H1 (cell line): Measurements from ENCODE around the gene TPRX1. TPM values are rescaled to one million over a fixed set of nuclear protein-coding genes. Genes with fewer than 3 reads are reported as not detected.
"Not testable (repeated sequence)": the region's sequence is repeated elsewhere in the genome, so short reads cannot be mapped to it uniquely, and the experiment has no call there.

Source experiments
- CTCF ChIA-PET: fragments of 300-600 bp; sonication (Branson Sonifier 250); formaldehyde crosslinking; loops from one replicate; lab custom pipeline; 2021; ENCODE audit not compliant: partially characterized antibody; lab: Charles Lee
- POLR2A ChIA-PET: fragments of 300-600 bp; sonication (Branson Sonifier 250); formaldehyde crosslinking; loops from one replicate; lab custom pipeline; 2021; ENCODE audit warnings: inconsistent platforms; ENCODE audit not compliant: partially characterized antibody; lab: Charles Lee
- DNase-seq, 2 experiments: peaks; one replicate each; pipeline versions ENCODE4 v3.0.0 to v3.0.0-alpha.2; 2010 to 2022; ENCODE audit warnings: low spot score in 2 of 2, low read depth in 1 of 2, mixed read lengths in 1 of 2
- FAIRE-seq: peaks from 2 replicates; lab custom pipeline; 2011; peaks lifted over from hg19 to GRCh38; lab: Jason Lieb, UNC
- H2AFZ ChIP-seq: 2 replicates; pipeline ENCODE4 v1.8.1; 2012; ENCODE audit warnings: low read length, inconsistent platforms
- H2AK5ac ChIP-seq: 2 replicates; pipeline ENCODE4 v1.6.1; 2013; ENCODE audit warnings: low read depth, low read length
- H2BK120ac ChIP-seq: replicated peaks from 2 replicates; pipeline ENCODE3; 2013; ENCODE audit warnings: low read depth, low read length, inconsistent platforms
- H2BK12ac ChIP-seq: 2 replicates; pipeline ENCODE4 v1.6.1; 2013; ENCODE audit warnings: low read depth, low read length
- H2BK15ac ChIP-seq: 2 replicates; pipeline ENCODE4 v1.6.1; 2013; ENCODE audit warnings: low read length
- H2BK20ac ChIP-seq: 2 replicates; pipeline ENCODE4 v1.6.1; 2013; ENCODE audit warnings: low read length
- H2BK5ac ChIP-seq: 2 replicates; pipeline ENCODE4 v1.6.1; 2013; ENCODE audit warnings: low read depth, low read length
- H3K14ac ChIP-seq: 2 replicates; pipeline ENCODE4 v1.6.1; 2013; ENCODE audit warnings: inconsistent platforms; ENCODE audit not compliant: insufficient read length
- H3K18ac ChIP-seq: 2 replicates; pipeline ENCODE4 v1.6.1; 2013; ENCODE audit warnings: low read length; ENCODE audit errors: extremely low read depth
- H3K23ac ChIP-seq: 2 replicates; pipeline ENCODE4 v1.6.1; 2013; ENCODE audit warnings: inconsistent platforms; ENCODE audit not compliant: insufficient read length
- H3K23me2 ChIP-seq: 2 replicates; pipeline ENCODE4 v1.6.1; 2013; ENCODE audit warnings: low read depth, low read length
- H3K27ac ChIP-seq: 2 replicates; pipeline ENCODE4 v1.6.1; 2011; ENCODE audit warnings: low read depth, low read length, inconsistent platforms
- H3K27me3 ChIP-seq, 4 experiments: replicated peaks in 1 of 4; 1 replicate in 1 of 4; 2 replicates in 3 of 4; pipeline versions ENCODE4 v1.6.1 to v1.8.1; 2011 to 2013; ENCODE audit warnings: low read length in 3 of 4, mild to moderate bottlenecking in 3 of 4, inconsistent platforms in 2 of 4, mixed read lengths in 2 of 4, moderate library complexity in 1 of 4; ENCODE audit not compliant: control insufficient read depth in 3 of 4, insufficient read depth in 3 of 4; ENCODE audit errors: extremely low read depth in 1 of 4
- H3K36me3 ChIP-seq, 4 experiments: 2 replicates each; pipeline versions ENCODE4 v1.6.1 to v1.8.1; 2011 to 2013; ENCODE audit warnings: mild to moderate bottlenecking in 4 of 4, low read length in 3 of 4, moderate library complexity in 2 of 4, control low read depth in 1 of 4, inconsistent platforms in 1 of 4; ENCODE audit not compliant: insufficient read depth in 4 of 4, control insufficient read depth in 2 of 4
- H3K4ac ChIP-seq: replicated peaks from 2 replicates; pipeline ENCODE3; 2013; ENCODE audit warnings: low read length, low read depth, mixed read lengths, inconsistent platforms; ENCODE audit not compliant: insufficient read length
- H3K4me1 ChIP-seq, 4 experiments: replicated peaks in 1 of 4; 1 replicate in 1 of 4; 2 replicates in 3 of 4; pipeline versions ENCODE4 v1.6.1 to v1.8.1; 2011 to 2013; ENCODE audit warnings: low read length in 3 of 4, inconsistent platforms in 2 of 4, mixed read lengths in 1 of 4; ENCODE audit not compliant: insufficient read depth in 4 of 4, control insufficient read depth in 3 of 4
- H3K4me2 ChIP-seq, 2 experiments: 2 replicates each; pipeline versions ENCODE4 v1.6.1 to v1.8.1; 2011 to 2013; ENCODE audit warnings: low read depth in 2 of 2, low read length in 2 of 2, control low read depth in 1 of 2, inconsistent platforms in 1 of 2, mild to moderate bottlenecking in 1 of 2; ENCODE audit not compliant: insufficient read depth in 1 of 2
- H3K4me3 ChIP-seq, 4 experiments: fragments of 200-600, 300-600 bp in 1 of 4; sonication (generic), shearing (Covaris generic), sonication (Bioruptor Twin) in 1 of 4; 2 replicates each; pipeline versions ENCODE4 v1.5.1 to v1.8.1; 2011 to 2016; ENCODE audit warnings: low read length in 4 of 4, low read depth in 3 of 4, control low read depth in 2 of 4, inconsistent platforms in 2 of 4, mild to moderate bottlenecking in 2 of 4, mixed read lengths in 1 of 4, moderate library complexity in 1 of 4; ENCODE audit not compliant: insufficient read depth in 2 of 4; ENCODE audit errors: extremely low read depth in 1 of 4
- H3K56ac ChIP-seq: replicated peaks from 2 replicates; pipeline ENCODE3; 2013; ENCODE audit warnings: low read depth, mild to moderate bottlenecking, mixed read lengths, low read length, inconsistent platforms; ENCODE audit not compliant: insufficient read length
- H3K79me1 ChIP-seq: 2 replicates; pipeline ENCODE4 v1.6.1; 2013; ENCODE audit warnings: low read depth, low read length, control low read depth
- H3K79me2 ChIP-seq, 2 experiments: 2 replicates each; pipeline versions ENCODE4 v1.6.1 to v1.8.1; 2012 to 2013; ENCODE audit warnings: low read length in 2 of 2, mild to moderate bottlenecking in 2 of 2, inconsistent platforms in 1 of 2; ENCODE audit not compliant: insufficient read depth in 2 of 2, control insufficient read depth in 1 of 2
- H3K9ac ChIP-seq, 4 experiments: replicated peaks in 1 of 4; 1 replicate in 1 of 4; 2 replicates in 3 of 4; pipeline versions ENCODE4 v1.6.1 to v1.8.1; 2011 to 2013; ENCODE audit warnings: low read depth in 3 of 4, low read length in 3 of 4, control low read depth in 2 of 4, mild to moderate bottlenecking in 2 of 4, moderate library complexity in 2 of 4, inconsistent platforms in 1 of 4; ENCODE audit errors: extremely low read depth in 1 of 4
- H3K9me3 ChIP-seq, 2 experiments: 2 replicates each; pipeline versions ENCODE4 v1.6.1 to v1.8.1; 2012 to 2013; ENCODE audit warnings: mild to moderate bottlenecking in 2 of 2, moderate library complexity in 2 of 2, control low read depth in 1 of 2, inconsistent platforms in 1 of 2, low read depth in 1 of 2, low read length in 1 of 2, mixed read lengths in 1 of 2; ENCODE audit not compliant: insufficient read depth in 2 of 2
- H4K20me1 ChIP-seq, 2 experiments: replicated peaks in 1 of 2; 2 replicates each; pipeline versions ENCODE3 to v1.8.1; 2011 to 2013; ENCODE audit warnings: inconsistent platforms in 2 of 2, low read length in 2 of 2, mild to moderate bottlenecking in 1 of 2; ENCODE audit not compliant: insufficient read depth in 2 of 2, control insufficient read depth in 1 of 2
- H4K5ac ChIP-seq: 2 replicates; pipeline ENCODE4 v1.6.1; 2013; ENCODE audit warnings: low read length, low read depth, mixed read lengths, inconsistent platforms; ENCODE audit not compliant: insufficient read length
- H4K8ac ChIP-seq: 2 replicates; pipeline ENCODE4 v1.8.0; 2013; ENCODE audit warnings: mild to moderate bottlenecking, moderate library complexity, low read length, inconsistent platforms; ENCODE audit not compliant: insufficient read depth; ENCODE audit errors: extremely low read depth
- H4K91ac ChIP-seq: replicated peaks from 2 replicates; pipeline ENCODE3; 2013; ENCODE audit warnings: low read length, mixed read lengths, inconsistent platforms; ENCODE audit not compliant: insufficient read length
- WGBS, 2 experiments: shearing (Covaris generic) in 1 of 2; methylation state at CpG; one replicate each; pipeline versions ENCODE4 v1.1.6 to v1.1.7; 2013 to 2015; ENCODE audit warnings: low lambda C conversion rate in 2 of 2, mixed read lengths in 2 of 2, inconsistent platforms in 1 of 2, low coverage in 1 of 2, missing lambda C conversion rate in 1 of 2; ENCODE audit not compliant: insufficient replicate concordance in 2 of 2, insufficient coverage in 1 of 2, insufficient read length in 1 of 2; ENCODE audit errors: extremely low coverage in 1 of 2, missing lambda C conversion rate in 1 of 2; 5-methylcytosine and 5-hydroxymethylcytosine counted together
- polyA plus RNA-seq, 7 experiments: library from polyadenylated mRNA; depleted of rRNA in 3 of 7; stranded (reverse) in 5 of 7; unstranded in 2 of 7; fragments of >200 nt in 5 of 7; fragments of 200-250 nt in 2 of 7; gene quantifications; 1 replicate in 5 of 7; 2 replicates in 1 of 7; 4 replicates in 1 of 7; pipeline versions ENCODE4 v1.2.1 to v1.2.3, GENCODE V29; 2011 to 2013; ENCODE audit warnings: missing spikeins in 2 of 7, mixed read lengths in 2 of 7
- total RNA-seq: library from RNA; stranded (reverse); fragmentation: NEBNext Ultra II Directional; extraction: Animal tissue kit (Norgen Biotek cat#: 25700); gene quantifications from 2 replicates; pipeline ENCODE4 v1.2.1, GENCODE V29; 2021
- TF ChIP-seq, protein P1 (sequence below): IDR thresholded peaks from 2 replicates; pipeline ENCODE4 v1.6.1; 2012; ENCODE audit warnings: inconsistent platforms

Gene TPRX1
- total and polyA plus RNA-seq, 2 of the 8 experiments (the other 6 are each of a cell fraction or from before 2014, with no cell fraction given) = 0.03 TPM; not detected in 1

DNA sequence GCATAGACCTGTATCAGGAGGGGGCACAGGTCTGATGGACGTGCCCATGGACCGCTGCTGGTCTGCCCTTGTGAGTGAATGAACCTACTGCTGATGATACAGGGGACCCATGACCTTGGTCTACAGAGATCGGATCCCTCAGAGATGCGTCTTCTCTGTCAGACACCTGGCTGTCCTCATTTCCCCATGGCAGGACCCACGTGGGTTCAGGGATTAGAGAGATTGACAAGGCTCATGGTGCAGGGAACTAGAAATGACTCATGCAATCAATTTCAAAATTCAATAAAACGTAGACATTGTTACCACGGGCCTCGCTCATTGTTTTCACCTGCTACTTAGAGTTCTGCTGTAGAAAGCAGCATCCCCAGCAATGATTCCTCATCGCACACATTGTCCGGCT, 962 bp upstream of the TPRX1 start (continued):
- TF ChIP-seq, protein P1, sequence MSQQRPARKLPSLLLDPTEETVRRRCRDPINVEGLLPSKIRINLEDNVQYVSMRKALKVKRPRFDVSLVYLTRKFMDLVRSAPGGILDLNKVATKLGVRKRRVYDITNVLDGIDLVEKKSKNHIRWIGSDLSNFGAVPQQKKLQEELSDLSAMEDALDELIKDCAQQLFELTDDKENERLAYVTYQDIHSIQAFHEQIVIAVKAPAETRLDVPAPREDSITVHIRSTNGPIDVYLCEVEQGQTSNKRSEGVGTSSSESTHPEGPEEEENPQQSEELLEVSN = no peak

DNA sequence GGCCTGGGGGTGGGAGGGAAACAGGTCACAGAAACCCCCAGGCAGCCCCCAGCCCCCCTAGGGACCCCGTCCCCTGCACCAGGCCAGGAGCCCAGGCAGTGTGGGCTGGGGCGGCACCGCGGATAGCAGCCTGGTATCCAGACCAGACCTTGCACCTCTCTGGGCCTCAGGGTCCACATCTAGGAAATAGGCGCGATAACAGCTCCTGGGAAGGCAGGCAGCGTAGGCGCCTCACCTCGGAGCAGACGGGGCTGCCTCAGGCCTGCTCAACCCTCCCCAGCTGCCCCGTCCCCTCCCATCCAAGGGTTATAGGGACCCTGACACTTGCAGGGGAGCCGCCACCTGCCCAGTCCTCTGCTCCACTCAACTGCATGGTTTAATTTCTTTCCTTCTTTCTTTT, 680 bp downstream of the TPRX1 start:
- H2BK12ac ChIP-seq, H2AFZ ChIP-seq, H3K79me1 ChIP-seq, H3K4me2 ChIP-seq, H3K27me3 ChIP-seq, H3K36me3 ChIP-seq, H2AK5ac ChIP-seq, H2BK15ac ChIP-seq, DNase-seq, H3K4me3 ChIP-seq, POLR2A ChIA-PET, H3K27ac ChIP-seq, H2BK5ac ChIP-seq, H3K4me1 ChIP-seq, H3K56ac ChIP-seq, H3K18ac ChIP-seq, H3K79me2 ChIP-seq, H4K8ac ChIP-seq, H3K9me3 ChIP-seq, H3K9ac ChIP-seq, H3K23me2 ChIP-seq, CTCF ChIA-PET, H3K23ac ChIP-seq, H4K91ac ChIP-seq, H2BK120ac ChIP-seq, H2BK20ac ChIP-seq, FAIRE-seq, H3K4ac ChIP-seq, H4K5ac ChIP-seq, H4K20me1 ChIP-seq, H3K14ac ChIP-seq: not testable (repeated sequence)
- no CpG with 5 or more reads among the region's 12 CpGs for WGBS, 2 experiments
